Osteocyte (in vitro differentiated cells): ENCODE results near the gene ABHD4. TPM values are rescaled to one million over a fixed set of nuclear protein-coding genes. Genes with fewer than 3 reads are reported as not detected.
A peak's percentile ranks its signal among the peaks of the same experiment; 100 is the strongest.

Experiments
- DNase-seq: peaks from one replicate; pipeline ENCODE4 v3.0.0; 2021; ENCODE audit warnings: mixed read lengths; ENCODE audit not compliant: unreplicated experiment; ENCODE audit errors: extremely low spot score
- H3K27ac Mint-ChIP-seq: one replicate; pipeline ENCODE4 v1.8.0; 2021; ENCODE audit warnings: mild to moderate bottlenecking, mixed read lengths; ENCODE audit not compliant: unreplicated experiment
- H3K27me3 Mint-ChIP-seq: one replicate; pipeline ENCODE4 v1.8.0; 2021; ENCODE audit warnings: mixed read lengths; ENCODE audit not compliant: unreplicated experiment
- H3K36me3 Mint-ChIP-seq: one replicate; pipeline ENCODE4 v1.8.0; 2021; ENCODE audit warnings: mixed read lengths; ENCODE audit not compliant: unreplicated experiment
- H3K4me1 Mint-ChIP-seq: one replicate; pipeline ENCODE4 v1.8.0; 2021; ENCODE audit warnings: mixed read lengths; ENCODE audit not compliant: unreplicated experiment
- H3K4me3 Mint-ChIP-seq: one replicate; pipeline ENCODE4 v1.8.0; 2021; ENCODE audit warnings: mild to moderate bottlenecking, moderate library complexity, mixed read lengths; ENCODE audit not compliant: unreplicated experiment
- H3K9me3 Mint-ChIP-seq: one replicate; pipeline ENCODE4 v1.8.0; 2021; ENCODE audit warnings: mixed read lengths; ENCODE audit not compliant: unreplicated experiment
- total RNA-seq: library from RNA; stranded (reverse); gene quantifications from 2 replicates; pipeline ENCODE4 v1.2.1, GENCODE V29; 2021
- TF ChIP-seq, protein P1 (sequence below): fragments of 200-600 bp; sonication (generic); IDR thresholded peaks from 2 replicates; pipeline ENCODE4 v1.5.0; 2021; ENCODE audit warnings: antibody characterized with exemption, mild to moderate bottlenecking, moderate library complexity

The ABHD4 gene
- total RNA-seq, 1 donor from 2014 or later: 74.1 TPM

GRCh38 chr14:22601456-22601855 lies 3.4 kb downstream of the ABHD4 start:
- Mint-ChIP-seq H3K36me3 (peaks cover 35% of the 10 kb centered on the region), H3K27me3 (no peaks in the 10 kb centered on the region), H3K4me1 (peaks cover 34% of the 10 kb centered on the region), H3K4me3 (no peak overlapping the region), H3K27ac (no peak overlapping the region), H3K9me3 (no peaks in the 10 kb centered on the region)
- DNase-seq: no peak
- TF ChIP-seq, protein P1, sequence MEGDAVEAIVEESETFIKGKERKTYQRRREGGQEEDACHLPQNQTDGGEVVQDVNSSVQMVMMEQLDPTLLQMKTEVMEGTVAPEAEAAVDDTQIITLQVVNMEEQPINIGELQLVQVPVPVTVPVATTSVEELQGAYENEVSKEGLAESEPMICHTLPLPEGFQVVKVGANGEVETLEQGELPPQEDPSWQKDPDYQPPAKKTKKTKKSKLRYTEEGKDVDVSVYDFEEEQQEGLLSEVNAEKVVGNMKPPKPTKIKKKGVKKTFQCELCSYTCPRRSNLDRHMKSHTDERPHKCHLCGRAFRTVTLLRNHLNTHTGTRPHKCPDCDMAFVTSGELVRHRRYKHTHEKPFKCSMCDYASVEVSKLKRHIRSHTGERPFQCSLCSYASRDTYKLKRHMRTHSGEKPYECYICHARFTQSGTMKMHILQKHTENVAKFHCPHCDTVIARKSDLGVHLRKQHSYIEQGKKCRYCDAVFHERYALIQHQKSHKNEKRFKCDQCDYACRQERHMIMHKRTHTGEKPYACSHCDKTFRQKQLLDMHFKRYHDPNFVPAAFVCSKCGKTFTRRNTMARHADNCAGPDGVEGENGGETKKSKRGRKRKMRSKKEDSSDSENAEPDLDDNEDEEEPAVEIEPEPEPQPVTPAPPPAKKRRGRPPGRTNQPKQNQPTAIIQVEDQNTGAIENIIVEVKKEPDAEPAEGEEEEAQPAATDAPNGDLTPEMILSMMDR: no peak

DNA sequence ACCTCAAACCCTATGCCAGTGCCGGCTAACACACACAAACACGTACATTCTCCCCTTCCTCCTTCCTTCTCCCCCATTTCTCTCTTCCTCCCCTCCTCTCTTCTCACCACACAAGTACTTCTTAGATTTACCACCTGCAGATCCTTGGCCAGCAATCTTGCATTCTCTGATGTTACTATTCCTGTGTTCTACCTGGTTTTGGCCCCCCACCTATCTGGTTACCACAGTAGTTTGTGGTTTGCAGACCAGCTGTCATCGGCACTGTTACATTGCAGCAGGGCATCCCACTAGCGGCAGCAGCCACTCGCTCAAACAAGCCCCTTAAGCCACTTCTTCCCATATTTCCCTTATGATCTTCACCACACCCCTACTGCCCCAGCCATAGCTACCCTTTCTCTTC lies 3.9 kb downstream of the ABHD4 start:
- no peak for DNase-seq
- Mint-ChIP-seq H3K4me1 (peaks cover 34% of the 10 kb centered on the region), H3K27ac (no peak overlapping the region), H3K36me3 (peaks cover 39% of the 10 kb centered on the region), H3K27me3 (no peaks in the 10 kb centered on the region), H3K9me3 (no peaks in the 10 kb centered on the region), H3K4me3 (no peak overlapping the region)
- TF ChIP-seq, protein P1: no peak

DNA sequence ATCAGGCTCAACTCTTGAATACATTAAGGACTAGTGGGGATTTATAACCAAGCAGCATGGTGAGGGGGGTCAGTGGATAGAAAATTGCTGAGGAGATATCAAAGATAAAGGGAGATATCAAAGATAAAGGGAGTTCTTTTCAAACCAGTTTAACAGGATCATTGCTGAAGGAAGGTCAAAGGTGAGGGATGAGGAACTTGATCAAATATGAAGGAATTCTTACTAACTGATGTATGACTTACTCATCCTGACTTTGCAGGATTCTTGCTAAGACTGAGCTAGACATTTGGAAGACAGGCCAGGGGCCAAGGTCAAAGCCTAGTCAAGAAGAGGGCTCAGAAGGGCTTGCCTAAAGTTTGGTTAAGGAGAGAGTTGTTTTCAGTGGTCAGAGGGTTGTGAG lies 4.8 kb downstream of the ABHD4 start:
- no peak overlapping the region for H3K4me3 Mint-ChIP-seq
- H3K36me3 Mint-ChIP-seq: peaks cover 44% of the 10 kb centered on the region
- no peak for DNase-seq
- no peaks in the 10 kb centered on the region for H3K27me3 Mint-ChIP-seq
- peaks cover 31% of the 10 kb centered on the region for H3K4me1 Mint-ChIP-seq
- TF ChIP-seq, protein P1: no peak
- peak overlapping the region; percentile 2 for H3K27ac Mint-ChIP-seq
- H3K9me3 Mint-ChIP-seq: no peaks in the 10 kb centered on the region

DNA sequence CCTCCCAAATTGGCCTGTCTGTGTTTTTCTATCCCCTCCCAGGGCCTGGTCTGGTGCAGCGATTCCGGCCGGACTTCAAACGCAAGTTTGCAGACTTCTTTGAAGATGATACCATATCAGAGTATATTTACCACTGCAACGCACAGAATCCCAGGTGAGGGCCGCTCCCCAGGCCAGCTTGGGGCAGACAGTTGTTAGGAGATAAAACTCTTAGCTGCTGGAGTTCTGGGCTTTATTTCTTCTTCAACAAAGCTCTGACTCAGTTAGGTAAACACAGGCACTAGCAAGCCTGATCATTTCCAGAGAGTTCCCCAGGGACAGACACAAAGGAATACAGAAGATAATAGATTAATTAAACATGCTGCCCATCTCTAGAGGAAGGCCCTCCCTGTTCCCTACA lies 8.3 kb downstream of the ABHD4 start:
- H3K36me3 Mint-ChIP-seq: peaks cover 67% of the 10 kb centered on the region
- DNase-seq: no peak
- peaks cover 6% of the 10 kb centered on the region for H3K4me1 Mint-ChIP-seq
- H3K9me3 Mint-ChIP-seq: no peaks in the 10 kb centered on the region
- H3K27me3 Mint-ChIP-seq: no peaks in the 10 kb centered on the region
- H3K27ac Mint-ChIP-seq: no peak overlapping the region
- no peak overlapping the region for H3K4me3 Mint-ChIP-seq
- TF ChIP-seq, protein P1: no peak

DNA sequence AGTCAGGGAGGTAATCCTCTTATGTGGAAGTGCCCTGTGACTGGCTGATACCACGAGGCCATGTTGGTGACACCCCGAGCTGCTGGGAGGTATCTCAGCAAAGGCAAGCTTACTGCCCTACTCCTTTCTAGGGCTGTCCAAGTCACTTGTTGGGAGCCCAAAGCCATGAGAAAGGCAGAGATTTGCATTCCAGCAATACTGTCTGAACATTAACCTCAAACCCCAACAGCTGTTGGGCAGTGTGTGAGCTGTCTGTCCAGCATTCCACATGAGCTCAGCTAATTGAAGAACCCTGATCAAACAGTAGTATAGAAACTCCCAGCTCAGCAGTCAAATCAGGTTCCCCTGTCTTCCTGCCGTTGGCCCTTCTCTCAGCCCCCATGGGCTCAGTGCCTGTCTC lies 9.2 kb downstream of the ABHD4 start:
- Mint-ChIP-seq H3K27me3 (no peaks in the 10 kb centered on the region), H3K9me3 (no peaks in the 10 kb centered on the region), H3K27ac (no peak overlapping the region), H3K36me3 (peaks cover 69% of the 10 kb centered on the region), H3K4me3 (no peak overlapping the region), H3K4me1 (peaks cover 8% of the 10 kb centered on the region)
- TF ChIP-seq, protein P1: no peak
- DNase-seq: no peak
